Stomach (tissue), 4 donors: Measurements from ENCODE around the gene VSTM2B.

Experiments
- POLR2AphosphoS5 ChIP-seq, 3 donors: sonication (generic); formaldehyde crosslinking; IDR thresholded peaks; one replicate each; pipeline ENCODE4 v1.6.1; 2016; ENCODE audit warnings: antibody characterized with exemption in 3 of 3
- TF ChIP-seq, protein P1 (sequence below), 7 experiments: fragments of 450-650 bp in 4 of 7; fragments of 200-600 bp in 3 of 7; sonication (generic) in 3 of 7; IDR thresholded peaks; one replicate each; pipeline ENCODE4 v1.5.1; 2016 to 2019; ENCODE audit warnings: antibody characterized with exemption in 7 of 7, control low read depth in 2 of 7, mild to moderate bottlenecking in 1 of 7

DNA sequence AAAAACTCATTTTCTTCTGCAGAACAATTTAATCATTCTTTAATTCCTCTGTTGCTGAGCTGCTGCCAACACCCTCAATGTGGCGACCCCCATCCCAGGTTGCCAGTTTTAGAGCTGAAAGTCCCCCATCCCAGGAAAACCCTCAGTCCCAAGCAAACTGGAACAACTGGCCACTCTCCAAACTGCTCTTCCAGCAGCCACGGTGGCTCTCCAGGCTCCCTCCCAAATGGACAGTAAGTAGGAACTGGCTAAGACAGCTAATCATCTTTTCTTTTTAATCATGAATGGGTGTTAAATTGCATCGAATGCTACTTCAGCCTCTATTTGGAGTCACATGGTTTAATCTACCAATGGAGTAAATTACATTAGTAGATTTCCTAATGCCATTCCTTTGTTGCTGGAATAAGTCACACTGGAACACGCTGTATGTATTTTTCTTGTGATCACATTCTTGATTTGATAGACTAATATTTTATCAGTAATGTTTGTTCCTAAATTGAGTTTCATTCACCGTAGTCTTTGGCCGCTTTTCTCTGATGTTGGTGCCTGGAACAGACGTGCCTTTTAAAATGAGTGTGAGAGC is 33.7 kb upstream of the VSTM2B start:
- TF ChIP-seq, protein P1, sequence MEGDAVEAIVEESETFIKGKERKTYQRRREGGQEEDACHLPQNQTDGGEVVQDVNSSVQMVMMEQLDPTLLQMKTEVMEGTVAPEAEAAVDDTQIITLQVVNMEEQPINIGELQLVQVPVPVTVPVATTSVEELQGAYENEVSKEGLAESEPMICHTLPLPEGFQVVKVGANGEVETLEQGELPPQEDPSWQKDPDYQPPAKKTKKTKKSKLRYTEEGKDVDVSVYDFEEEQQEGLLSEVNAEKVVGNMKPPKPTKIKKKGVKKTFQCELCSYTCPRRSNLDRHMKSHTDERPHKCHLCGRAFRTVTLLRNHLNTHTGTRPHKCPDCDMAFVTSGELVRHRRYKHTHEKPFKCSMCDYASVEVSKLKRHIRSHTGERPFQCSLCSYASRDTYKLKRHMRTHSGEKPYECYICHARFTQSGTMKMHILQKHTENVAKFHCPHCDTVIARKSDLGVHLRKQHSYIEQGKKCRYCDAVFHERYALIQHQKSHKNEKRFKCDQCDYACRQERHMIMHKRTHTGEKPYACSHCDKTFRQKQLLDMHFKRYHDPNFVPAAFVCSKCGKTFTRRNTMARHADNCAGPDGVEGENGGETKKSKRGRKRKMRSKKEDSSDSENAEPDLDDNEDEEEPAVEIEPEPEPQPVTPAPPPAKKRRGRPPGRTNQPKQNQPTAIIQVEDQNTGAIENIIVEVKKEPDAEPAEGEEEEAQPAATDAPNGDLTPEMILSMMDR (IDR thresholded peaks at IDR 0.05): no peak
- no peak for TF ChIP-seq POLR2AphosphoS5 (IDR thresholded peaks at IDR 0.05)
